Non-pigmented ciliary epithelial cell (primary cell): ENCODE data around the gene PHF1.

Experiments used
- DNase-seq: peaks from one replicate; pipeline ENCODE4 v3.0.0-alpha.2; 2010; ENCODE audit warnings: low read depth

Gene PHF1

GRCh38 chr6:33431880-33432541 lies 21.2 kb downstream of the PHF1 start:
- DNase-seq: no peak

GRCh38 chr6:33432546-33432945 lies 21.7 kb downstream of the PHF1 start:
- DNase-seq: no peak

DNA sequence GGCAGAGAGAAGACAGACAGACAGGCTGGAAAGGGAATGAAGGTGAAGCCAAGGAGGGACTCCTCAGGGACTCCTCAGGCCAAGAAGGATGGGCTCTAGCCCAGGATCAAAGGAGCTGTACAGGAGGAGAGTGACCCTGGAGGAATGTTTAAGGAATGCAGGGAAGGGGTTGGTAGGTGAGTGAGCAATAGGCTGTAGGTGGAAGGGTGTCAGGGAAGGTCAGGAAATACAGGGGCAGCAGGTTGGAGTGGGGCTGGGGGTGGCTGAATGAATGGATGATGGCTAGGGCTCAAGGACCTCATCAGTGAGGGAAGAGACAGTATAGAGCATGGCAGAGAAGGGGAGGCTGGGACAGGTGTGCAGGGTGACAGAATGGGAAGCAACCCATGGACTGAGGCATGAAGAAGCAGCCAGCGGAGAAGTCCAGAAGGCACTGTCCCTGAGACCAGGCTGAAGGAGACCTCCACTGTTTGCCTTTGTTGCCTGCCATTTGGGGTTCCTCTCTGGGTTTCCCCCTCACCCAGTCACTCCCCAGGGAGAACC lies 22.3 kb downstream of the PHF1 start:
- no peak for DNase-seq

GRCh38 chr6:33433544-33434191 lies 22.9 kb downstream of the PHF1 start:
- DNase-seq: no peak

DNA sequence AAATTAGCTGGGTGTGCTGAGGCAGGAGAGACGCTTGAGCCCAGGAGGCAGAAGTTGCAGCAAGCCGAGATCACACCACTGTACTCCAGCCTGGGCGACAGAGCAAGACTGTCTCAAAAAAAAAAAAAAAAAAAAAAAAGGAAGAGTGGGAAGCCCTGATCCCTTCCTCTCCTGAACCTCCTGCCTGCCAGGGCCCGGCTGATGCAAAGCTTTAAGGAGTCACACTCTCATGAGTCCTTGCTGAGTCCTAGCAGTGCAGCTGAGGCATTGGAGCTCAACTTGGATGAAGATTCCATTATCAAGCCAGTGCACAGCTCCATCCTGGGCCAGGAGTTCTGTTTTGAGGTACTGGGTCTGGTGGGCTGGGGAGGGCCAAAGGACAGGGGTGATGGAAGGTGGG lies 24.1 kb downstream of the PHF1 start:
- DNase-seq: no peak

GRCh38 chr6:33437666-33438065 lies 26.9 kb downstream of the PHF1 start:
- no peak for DNase-seq

DNA sequence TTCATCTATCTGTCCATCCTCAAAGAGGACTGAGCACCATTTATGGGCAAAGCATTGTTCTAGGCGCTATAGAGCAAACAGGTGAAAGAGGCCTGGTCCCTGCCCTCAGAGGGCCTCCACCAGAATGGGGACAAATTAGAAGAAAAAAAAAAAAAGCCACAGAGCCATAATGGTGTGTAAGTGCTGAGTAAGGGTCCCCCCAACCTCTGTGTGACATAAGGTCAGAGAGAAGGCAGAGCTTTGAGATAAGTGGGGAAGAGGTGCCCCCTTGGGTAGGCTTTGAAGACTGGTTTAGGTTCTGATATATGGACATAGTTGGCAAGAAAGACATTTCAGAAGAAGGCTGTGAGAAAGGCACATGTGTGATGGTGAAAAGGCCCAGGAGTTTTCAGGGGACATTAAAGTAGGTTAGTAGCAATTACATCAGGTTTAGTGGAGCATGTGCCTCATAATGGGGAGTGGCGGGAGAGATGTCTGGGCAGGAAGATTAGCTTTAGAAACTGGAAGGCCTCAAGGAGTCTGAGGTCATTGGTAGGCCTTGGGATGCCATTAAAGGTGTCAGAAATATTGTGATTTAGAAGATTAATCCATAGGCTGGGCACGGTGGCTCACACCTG lies 28.3 kb downstream of the PHF1 start:
- no peak for DNase-seq

GRCh38 chr6:33439956-33440648 lies 29.3 kb downstream of the PHF1 start:
- DNase-seq: no peak

DNA sequence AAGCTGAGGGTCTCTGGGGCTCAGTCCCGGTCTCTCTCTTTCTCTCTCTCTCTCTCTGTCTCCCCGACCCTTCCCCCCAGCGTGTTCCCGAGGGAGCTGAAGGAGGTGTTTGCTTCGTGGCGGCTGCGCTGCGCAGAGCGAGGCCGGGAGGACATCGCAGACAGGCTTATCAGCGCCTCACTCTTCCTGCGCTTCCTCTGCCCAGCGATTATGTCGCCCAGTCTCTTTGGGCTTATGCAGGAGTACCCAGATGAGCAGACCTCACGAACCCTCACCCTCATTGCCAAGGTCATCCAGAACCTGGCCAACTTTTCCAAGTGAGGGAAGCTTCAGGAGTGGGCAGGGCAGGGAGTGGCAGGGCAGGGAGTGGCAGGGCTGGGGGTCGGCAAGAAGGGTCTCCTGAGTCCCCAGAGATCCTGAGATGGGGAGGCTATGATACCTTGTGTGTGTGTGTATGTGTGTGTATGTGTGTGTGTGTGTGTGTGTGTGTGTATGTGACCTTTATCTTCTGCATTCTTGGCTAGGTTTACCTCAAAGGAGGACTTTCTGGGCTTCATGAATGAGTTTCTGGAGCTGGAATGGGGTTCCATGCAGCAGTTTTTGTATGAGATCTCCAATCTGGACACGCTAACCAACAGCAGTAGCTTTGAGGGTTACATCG lies 30.0 kb downstream of the PHF1 start:
- no peak for DNase-seq

DNA sequence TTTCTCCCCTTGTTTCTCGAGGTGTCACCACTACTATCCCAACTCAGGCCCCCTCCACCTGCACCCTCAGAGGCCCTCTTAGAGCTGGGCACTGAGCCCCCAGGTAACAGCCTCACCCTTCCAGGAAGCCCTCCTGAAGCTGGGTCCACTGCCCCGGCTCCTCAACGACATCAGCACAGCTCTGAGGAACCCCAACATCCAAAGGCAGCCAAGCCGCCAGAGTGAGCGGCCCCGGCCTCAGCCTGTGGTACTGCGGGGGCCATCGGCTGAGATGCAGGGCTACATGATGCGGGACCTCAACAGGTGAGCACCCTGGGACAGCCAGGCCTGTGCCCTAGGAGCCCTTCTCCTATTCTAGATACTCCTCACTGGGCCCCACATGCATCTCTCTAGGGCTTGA lies 30.6 kb downstream of the PHF1 start:
- no peak for DNase-seq

DNA sequence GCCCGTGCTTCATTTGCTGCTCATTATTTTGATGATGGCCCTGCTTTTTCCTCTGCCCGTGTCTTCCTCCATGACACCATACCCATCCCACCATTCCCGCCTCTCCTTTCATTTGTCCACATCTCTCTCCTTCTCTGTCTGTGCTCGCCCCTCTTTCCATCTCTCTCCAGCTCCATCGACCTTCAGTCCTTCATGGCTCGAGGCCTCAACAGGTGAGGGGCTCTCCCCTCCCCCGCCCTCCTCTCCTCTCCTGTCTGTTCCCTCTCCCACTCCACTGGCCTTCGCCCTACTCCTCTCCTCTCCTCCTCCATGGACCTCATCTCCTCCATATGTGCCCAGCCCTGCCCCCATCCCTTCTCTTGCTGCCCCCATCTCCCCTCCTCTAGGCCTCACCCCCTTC lies 31.5 kb downstream of the PHF1 start:
- no peak for DNase-seq

GRCh38 chr6:33443025-33443424 lies 32.2 kb downstream of the PHF1 start:
- DNase-seq: no peak

DNA sequence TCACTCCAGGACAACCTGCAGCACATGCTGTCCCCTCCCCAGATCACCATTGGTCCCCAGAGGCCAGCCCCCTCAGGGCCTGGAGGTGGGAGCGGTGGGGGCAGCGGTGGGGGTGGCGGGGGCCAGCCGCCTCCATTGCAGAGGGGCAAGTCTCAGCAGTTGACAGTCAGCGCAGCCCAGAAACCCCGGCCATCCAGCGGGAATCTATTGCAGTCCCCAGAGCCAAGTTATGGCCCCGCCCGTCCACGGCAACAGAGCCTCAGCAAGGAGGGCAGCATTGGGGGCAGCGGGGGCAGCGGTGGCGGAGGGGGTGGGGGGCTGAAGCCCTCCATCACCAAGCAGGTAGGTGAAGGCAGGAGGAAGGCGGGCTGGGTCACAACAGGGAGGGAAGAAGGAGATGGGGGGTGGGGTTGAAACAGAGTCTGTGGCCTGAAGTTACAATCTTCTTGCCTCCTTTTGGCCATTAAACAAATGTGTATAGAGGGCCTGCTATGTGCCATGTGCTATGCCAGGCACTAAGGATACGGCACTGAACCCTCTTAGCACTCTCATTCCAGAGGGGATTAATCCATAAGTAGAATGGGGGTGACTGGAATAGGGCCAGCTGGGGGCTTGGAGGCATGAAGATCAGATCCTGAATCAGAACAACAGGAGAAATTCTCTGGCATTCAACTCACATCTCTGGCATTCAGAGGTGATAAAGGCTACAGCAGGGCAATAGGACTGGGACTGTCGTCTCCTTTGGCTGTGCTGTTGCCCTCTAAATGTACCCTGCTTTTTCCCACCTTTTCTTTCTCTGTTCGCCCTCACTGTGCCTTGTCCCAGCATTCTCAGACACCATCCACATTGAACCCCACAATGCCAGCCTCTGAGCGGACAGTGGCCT lies 33.0 kb downstream of the PHF1 start:
- DNase-seq: no peak

GRCh38 chr6:33445119-33445603 lies 34.3 kb downstream of the PHF1 start:
- no peak for DNase-seq

GRCh38 chr6:33446356-33446755 lies 35.5 kb downstream of the PHF1 start:
- no peak for DNase-seq

DNA sequence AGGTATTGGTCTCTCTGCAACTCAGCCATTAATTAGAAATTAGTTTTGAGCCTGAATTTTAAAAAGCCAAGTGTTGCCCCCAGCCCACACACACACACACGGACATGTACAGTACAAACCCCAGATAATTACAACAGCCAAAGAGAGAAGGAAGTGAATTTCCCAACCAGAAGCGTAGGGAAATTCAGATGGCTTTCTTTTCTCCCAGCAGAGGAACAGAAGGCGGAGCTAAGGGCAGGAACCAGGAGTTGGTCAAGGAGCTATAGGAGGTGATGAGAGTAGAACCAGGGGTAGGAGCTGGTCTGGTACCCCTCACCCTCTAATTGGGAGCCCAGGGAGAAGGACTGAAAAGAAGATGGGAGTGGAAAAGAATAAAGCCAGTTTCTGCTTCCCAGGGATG lies 39.6 kb downstream of the PHF1 start:
- DNase-seq: no peak

DNA sequence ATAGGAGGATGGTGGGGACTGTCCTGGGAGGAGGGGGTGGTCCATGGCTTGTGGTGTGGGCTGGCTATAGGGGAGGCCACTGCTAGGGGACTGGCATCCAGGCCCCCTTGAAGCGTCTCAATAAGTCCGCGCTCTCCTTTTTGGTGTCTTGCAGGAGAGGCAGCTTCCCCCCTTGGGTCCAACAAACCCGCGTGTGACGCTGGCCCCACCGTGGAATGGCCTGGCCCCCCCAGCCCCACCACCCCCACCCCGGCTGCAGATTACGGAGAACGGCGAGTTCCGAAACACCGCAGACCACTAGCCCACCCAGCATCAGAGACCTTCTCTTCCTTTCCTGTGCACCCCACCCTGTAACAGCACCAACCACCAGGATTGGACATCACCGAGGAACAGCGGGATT lies 40.8 kb downstream of the PHF1 start:
- DNase-seq: no peak

GRCh38 chr6:33452496-33452895 lies 41.7 kb downstream of the PHF1 start:
- DNase-seq: no peak

DNA sequence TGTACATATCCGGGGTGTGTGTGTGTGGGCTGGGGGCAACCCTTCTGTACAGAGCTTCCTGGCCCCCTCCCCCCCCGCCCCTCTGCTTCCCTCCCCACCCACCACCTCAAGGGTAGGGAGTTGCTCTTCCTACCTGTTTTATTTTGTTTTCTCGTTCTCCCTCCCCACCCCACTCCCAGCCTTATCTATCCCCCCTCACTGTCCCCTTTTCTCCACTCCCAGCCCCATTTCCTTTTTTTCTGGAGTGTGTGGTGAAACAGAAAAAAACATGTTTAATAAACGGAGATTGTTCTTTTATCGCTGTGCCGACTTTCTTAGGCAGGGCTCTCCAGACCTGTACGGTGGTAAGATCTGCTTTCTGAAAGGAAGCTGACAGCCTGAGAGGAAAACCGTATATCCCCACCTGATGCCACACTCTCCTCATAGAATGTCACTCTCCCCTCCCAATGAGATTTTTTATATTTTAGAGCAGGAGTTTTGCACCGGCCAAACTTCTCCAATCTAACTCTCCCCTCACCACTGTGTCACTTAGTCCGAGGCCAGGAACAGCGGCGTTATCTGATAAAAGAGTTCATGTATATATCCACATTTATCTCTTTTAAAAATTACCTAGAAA lies 42.7 kb downstream of the PHF1 start:
- DNase-seq: no peak
